PC-9 (cell line): Measurements from ENCODE around the gene ZNF566. TPM values are rescaled to one million over a fixed set of nuclear protein-coding genes. Genes with fewer than 3 reads are reported as not detected.
"Not testable (repeated sequence)": the region's sequence is repeated elsewhere in the genome, so short reads cannot be mapped to it uniquely, and the experiment has no call there.

Source experiments
- BruUV-seq: library from RNA; stranded (reverse); fragments of 400-500 nt; replicated peaks from 2 replicates; lab custom pipeline; 2021; lab: Mats Ljungman, UMichigan
- CTCF ChIA-PET: fragments of 300-600 bp; sonication (Branson Sonifier 250); formaldehyde crosslinking; loops from one replicate; lab custom pipeline; 2022; ENCODE audit warnings: antibody characterized with exemption; lab: Charles Lee
- POLR2A ChIA-PET: fragments of 300-600 bp; sonication (Branson Sonifier 250); formaldehyde crosslinking; loops from one replicate; lab custom pipeline; 2022; ENCODE audit warnings: antibody characterized with exemption; ENCODE audit not compliant: unreplicated experiment; lab: Charles Lee
- DNase-seq, 2 experiments: peaks; one replicate each; pipeline versions ENCODE4 v3.0.0 to v3.0.0-alpha.2; 2015 to 2022; ENCODE audit warnings: mixed read lengths in 1 of 2
- H2AFZ ChIP-seq: fragments of 200-600 bp; sonication (generic); 2 replicates; pipeline ENCODE4 v1.8.1; 2017; ENCODE audit warnings: antibody characterized with exemption
- H3F3A ChIP-seq: fragments of 200-600 bp; sonication (generic); 2 replicates; pipeline ENCODE4 v1.8.1; 2017; ENCODE audit warnings: antibody characterized with exemption, mild to moderate bottlenecking, low read depth; ENCODE audit not compliant: insufficient read depth
- H3K27ac ChIP-seq: fragments of 200-600 bp; sonication (generic); 2 replicates; pipeline ENCODE4 v1.6.1; 2016; ENCODE audit warnings: mixed run types
- H3K27me3 ChIP-seq: fragments of 200-600 bp; sonication (generic); 2 replicates; pipeline ENCODE4 v1.6.1; 2016; ENCODE audit warnings: low read depth, mixed run types; ENCODE audit not compliant: insufficient read depth
- H3K36me3 ChIP-seq: fragments of 200-600 bp; sonication (generic); 2 replicates; pipeline ENCODE4 v1.6.1; 2016; ENCODE audit warnings: low read depth, mixed run types
- H3K4me1 ChIP-seq: fragments of 200-600 bp; sonication (generic); replicated peaks from 2 replicates; pipeline ENCODE4 v1.6.1; 2016; ENCODE audit warnings: mixed run types; ENCODE audit not compliant: insufficient read depth
- H3K4me2 ChIP-seq: fragments of 200-600 bp; sonication (generic); 2 replicates; pipeline ENCODE4 v1.6.1; 2017; ENCODE audit warnings: mixed run types
- H3K4me3 ChIP-seq: fragments of 200-600 bp; sonication (generic); 2 replicates; pipeline ENCODE4 v1.6.1; 2016; ENCODE audit warnings: mixed run types
- H3K79me2 ChIP-seq: fragments of 200-600 bp; sonication (generic); 2 replicates; pipeline ENCODE4 v1.6.1; 2017; ENCODE audit warnings: low read depth, mixed run types
- H3K9me2 ChIP-seq: fragments of 200-600 bp; sonication (generic); 2 replicates; pipeline ENCODE4 v1.8.1; 2017; ENCODE audit warnings: mild to moderate bottlenecking; ENCODE audit not compliant: insufficient read depth
- H3K9me3 ChIP-seq: fragments of 200-600 bp; sonication (generic); 2 replicates; pipeline ENCODE4 v1.8.1; 2016; ENCODE audit warnings: low read depth; ENCODE audit not compliant: insufficient read depth
- H4K20me1 ChIP-seq: fragments of 200-600 bp; sonication (generic); 2 replicates; pipeline ENCODE4 v1.8.1; 2017; ENCODE audit not compliant: insufficient read depth
- CTCF ChIP-seq: fragments of 200-600 bp; sonication (generic); conservative IDR thresholded peaks from 2 replicates; pipeline ENCODE4 v1.6.1; 2017; ENCODE audit warnings: mixed run types, antibody characterized with exemption, mild to moderate bottlenecking, moderate library complexity
- EZH2 ChIP-seq: fragments of 200-600 bp; sonication (generic); IDR thresholded peaks from 2 replicates; pipeline ENCODE4 v1.8.0; 2017; ENCODE audit warnings: antibody characterized with exemption, low read depth
- intact Hi-C: fragments of 100-400 bp; cut with micrococcal nuclease; formaldehyde crosslinking; loops from one replicate; pipeline ENCODE4 v1.10.0; 2022; ENCODE audit not compliant: unreplicated experiment
- total RNA-seq: library from RNA; stranded (reverse); gene quantifications from 2 replicates; pipeline ENCODE4 v1.2.3, GENCODE V29; 2021

The ZNF566 gene
- total RNA-seq, 1 experiment from 2014 or later, result 7.9 TPM

- BruUV-seq, POLR2A ChIA-PET, H3K9me3 ChIP-seq: not testable (repeated sequence)
Measured at GRCh38 chr19:36492689-36493453, 3.5 kb upstream of the ZNF566 start.

GRCh38 chr19:36490846-36491245, 1.5 kb upstream of the ZNF566 start:
- CTCF ChIA-PET, H3K4me2 ChIP-seq, BruUV-seq, H3K27me3 ChIP-seq, H3K27ac ChIP-seq, H3K9me2 ChIP-seq, H2AFZ ChIP-seq, H3F3A ChIP-seq, H3K4me1 ChIP-seq, H3K9me3 ChIP-seq, H3K36me3 ChIP-seq, intact Hi-C loops, DNase-seq, H4K20me1 ChIP-seq, POLR2A ChIA-PET, H3K4me3 ChIP-seq: not testable (repeated sequence)
- peaks cover 21% of the 10 kb centered on the region for H3K79me2 ChIP-seq

More at GRCh38 chr19:36492689-36493453, 3.5 kb upstream of the ZNF566 start:
- H3F3A ChIP-seq, H3K4me2 ChIP-seq, H4K20me1 ChIP-seq, H3K27ac ChIP-seq, H3K36me3 ChIP-seq, H3K9me2 ChIP-seq, intact Hi-C loops, H2AFZ ChIP-seq, H3K27me3 ChIP-seq, H3K4me3 ChIP-seq, CTCF ChIA-PET, H3K4me1 ChIP-seq, H3K79me2 ChIP-seq: not testable (repeated sequence)
- peak; percentile 66 for TF ChIP-seq CTCF
- DNase-seq, result peak in 1 of 2 experiments; percentile 15

- H3K79me2 ChIP-seq, result peaks cover 30% of the 10 kb centered on the region
- peak overlapping the region; percentile 98 for H2AFZ ChIP-seq
- H3F3A ChIP-seq, result peaks cover 4% of the 10 kb centered on the region; the same call in 1 of the 2 replicates
- peak overlapping the region; percentile 87 for H3K4me3 ChIP-seq
- H3K36me3 ChIP-seq, result peaks cover 14% of the 10 kb centered on the region; the same call in 1 of the 2 replicates
- no peaks in the 10 kb centered on the region for H3K9me2 ChIP-seq
- H3K4me2 ChIP-seq, result peak overlapping the region; percentile 85
- H3K4me1 ChIP-seq, result peaks cover 6% of the 10 kb centered on the region; the same call in 1 of the 2 replicates
- H3K27ac ChIP-seq, result peak overlapping the region; percentile 96
- peak in 1 of 2 experiments; percentile 85 for DNase-seq
- H4K20me1 ChIP-seq, result no peaks in the 10 kb centered on the region
- CTCF ChIA-PET, result no interaction called here
- BruUV-seq, result TSS peak; percentile 88
- POLR2A ChIA-PET, result interaction anchor here (0.6 to 0.8 kb wide), 2 partner anchors 111 to 275 kb away, joined by 3 to 4 read pairs; partner anchors contain the start of genes ZNF146 and ZNF565
- intact Hi-C loops, result loop anchor here (2.0 to 5.0 kb wide), 4 partner anchors 39 to 363 kb away; partner anchors contain the start of genes ZNF260, ZNF565 and ZNF790
- peaks cover 9% of the 10 kb centered on the region; the same call in 1 of the 2 replicates for H3K9me3 ChIP-seq
- TF ChIP-seq EZH2 (no peak), CTCF (no peak)
- H3K27me3 ChIP-seq, result no peaks in the 10 kb centered on the region
Measured at GRCh38 chr19:36489920-36490415, 607 bp upstream of the ZNF566 start.
